ENCODE measurements around the gene CPSF3. TPM values are rescaled to one million over a fixed set of nuclear protein-coding genes. Genes with fewer than 3 reads are reported as not detected.

CPSF3 gene
- total RNA-seq, 1 experiment from 2014 or later, result 68.5 TPM

DNA sequence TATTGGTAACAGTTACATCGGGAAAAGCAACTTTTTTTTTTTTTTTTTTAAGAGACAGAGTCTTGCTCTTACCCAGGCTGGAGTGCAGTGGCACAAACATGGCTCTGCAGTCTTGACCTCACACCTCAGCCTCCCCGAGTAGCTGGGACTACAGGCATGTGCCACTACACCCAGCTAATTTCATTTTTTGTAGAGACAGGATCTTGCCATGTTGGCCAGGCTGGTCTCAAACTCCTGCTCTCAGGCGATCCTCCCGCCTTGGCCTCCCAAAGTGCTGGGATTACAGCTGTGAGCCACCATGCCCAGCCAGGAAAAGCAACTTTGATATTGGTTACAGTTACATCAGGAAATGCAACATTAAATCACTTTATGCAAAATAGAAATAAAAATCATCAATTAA, 4.7 kb upstream of the CPSF3 start:
- Histone ChIP-seq H3K9me2 (ENCODE audit: insufficient read depth) (no peaks in the 10 kb centered on the region), H3K36me3 (ENCODE audit: control insufficient read depth in 1 of 2, insufficient read depth in 2 of 2, low read length in 2 of 2) (peaks cover 0 to 2% of the 10 kb centered on the region in 2 experiments; a peak in 1 of 4 replicates), H4K20me1 (ENCODE audit: insufficient read depth) (no peaks in the 10 kb centered on the region), H3K9ac (ENCODE audit: low read length) (no peak overlapping the region), H3K4me1 (ENCODE audit: control insufficient read depth in 1 of 2, insufficient read depth in 2 of 2, low read length in 2 of 2) (peaks cover 5 to 11% of the 10 kb centered on the region in 2 experiments; a peak in 3 of 4 replicates), H3K4me2 (ENCODE audit: low read length) (no peak overlapping the region), H3K4me3 (replicated peaks in 1 of 2; ENCODE audit: low read depth in 1 of 2, low read length in 2 of 2) (no peak overlapping the region), H3K9me3 (ENCODE audit: control insufficient read depth in 1 of 2, insufficient read depth in 1 of 2, low read depth in 1 of 2, low read length in 2 of 2) (no peaks in the 10 kb centered on the region), H3K79me2 (ENCODE audit: insufficient read depth, low read length) (peaks cover 54% of the 10 kb centered on the region), H2AFZ (ENCODE audit: low read depth, low read length, poor library complexity, severe bottlenecking) (no peak overlapping the region), H3K27ac (ENCODE audit: low read depth, low read length) (no peak overlapping the region), H3K27me3 (ENCODE audit: insufficient read depth, low read length) (no peaks in the 10 kb centered on the region)
- RAD21 ChIA-PET (ENCODE audit: low non-redundant PET in 1 of 2, low total read pairs in 2 of 2, uncharacterized antibody in 2 of 2, unreplicated experiment in 2 of 2), result no interaction called here
- intact Hi-C loops (cut with micrococcal nuclease), result no loop called here
- TF ChIP-seq CEBPB (IDR thresholded peaks at IDR 0.05; ENCODE audit: low read depth) (no peak), CBX3 (IDR thresholded peaks at IDR 0.05; ENCODE audit: low read depth) (no peak), ELF1 (IDR thresholded peaks at IDR 0.05; ENCODE audit: borderline replicate concordance, low read depth) (no peak), JUND (IDR thresholded peaks at IDR 0.05) (no peak), EGR1 (IDR thresholded peaks at IDR 0.05; ENCODE audit: low read depth) (no peak), ZFX (IDR thresholded peaks at IDR 0.05) (no peak), EZH2 (IDR thresholded peaks at IDR 0.05) (no peak), TCF7L2 (IDR thresholded peaks at IDR 0.05; ENCODE audit: borderline replicate concordance, extremely low read depth, insufficient read depth, insufficient read length) (no peak), RAD21 (IDR thresholded peaks at IDR 0.05; ENCODE audit: low read depth) (no peak), ZNF274 (IDR thresholded peaks at IDR 0.05; ENCODE audit: low read depth, low read length) (no peak), SP1 (IDR thresholded peaks at IDR 0.05; ENCODE audit: low read depth) (no peak), EZH2phosphoT487 (IDR thresholded peaks at IDR 0.05; ENCODE audit: borderline replicate concordance) (no peak)
- TF ChIP-seq, protein P1, sequence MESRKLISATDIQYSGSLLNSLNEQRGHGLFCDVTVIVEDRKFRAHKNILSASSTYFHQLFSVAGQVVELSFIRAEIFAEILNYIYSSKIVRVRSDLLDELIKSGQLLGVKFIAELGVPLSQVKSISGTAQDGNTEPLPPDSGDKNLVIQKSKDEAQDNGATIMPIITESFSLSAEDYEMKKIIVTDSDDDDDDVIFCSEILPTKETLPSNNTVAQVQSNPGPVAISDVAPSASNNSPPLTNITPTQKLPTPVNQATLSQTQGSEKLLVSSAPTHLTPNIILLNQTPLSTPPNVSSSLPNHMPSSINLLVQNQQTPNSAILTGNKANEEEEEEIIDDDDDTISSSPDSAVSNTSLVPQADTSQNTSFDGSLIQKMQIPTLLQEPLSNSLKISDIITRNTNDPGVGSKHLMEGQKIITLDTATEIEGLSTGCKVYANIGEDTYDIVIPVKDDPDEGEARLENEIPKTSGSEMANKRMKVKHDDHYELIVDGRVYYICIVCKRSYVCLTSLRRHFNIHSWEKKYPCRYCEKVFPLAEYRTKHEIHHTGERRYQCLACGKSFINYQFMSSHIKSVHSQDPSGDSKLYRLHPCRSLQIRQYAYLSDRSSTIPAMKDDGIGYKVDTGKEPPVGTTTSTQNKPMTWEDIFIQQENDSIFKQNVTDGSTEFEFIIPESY (IDR thresholded peaks at IDR 0.05; ENCODE audit: extremely low read depth, insufficient replicate concordance, low read length), result no peak
- TF ChIP-seq, protein P2, sequence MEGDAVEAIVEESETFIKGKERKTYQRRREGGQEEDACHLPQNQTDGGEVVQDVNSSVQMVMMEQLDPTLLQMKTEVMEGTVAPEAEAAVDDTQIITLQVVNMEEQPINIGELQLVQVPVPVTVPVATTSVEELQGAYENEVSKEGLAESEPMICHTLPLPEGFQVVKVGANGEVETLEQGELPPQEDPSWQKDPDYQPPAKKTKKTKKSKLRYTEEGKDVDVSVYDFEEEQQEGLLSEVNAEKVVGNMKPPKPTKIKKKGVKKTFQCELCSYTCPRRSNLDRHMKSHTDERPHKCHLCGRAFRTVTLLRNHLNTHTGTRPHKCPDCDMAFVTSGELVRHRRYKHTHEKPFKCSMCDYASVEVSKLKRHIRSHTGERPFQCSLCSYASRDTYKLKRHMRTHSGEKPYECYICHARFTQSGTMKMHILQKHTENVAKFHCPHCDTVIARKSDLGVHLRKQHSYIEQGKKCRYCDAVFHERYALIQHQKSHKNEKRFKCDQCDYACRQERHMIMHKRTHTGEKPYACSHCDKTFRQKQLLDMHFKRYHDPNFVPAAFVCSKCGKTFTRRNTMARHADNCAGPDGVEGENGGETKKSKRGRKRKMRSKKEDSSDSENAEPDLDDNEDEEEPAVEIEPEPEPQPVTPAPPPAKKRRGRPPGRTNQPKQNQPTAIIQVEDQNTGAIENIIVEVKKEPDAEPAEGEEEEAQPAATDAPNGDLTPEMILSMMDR (IDR thresholded peaks at IDR 0.05 in 2 of 3, conservative IDR thresholded peaks at IDR 0.05 in 1 of 3; ENCODE audit: borderline replicate concordance in 1 of 3, insufficient read depth in 1 of 3, low read depth in 2 of 3, low read length in 2 of 3), result no peak
- no TSS peak for BruUV-seq (replicated peaks)
- DNase-seq (ENCODE audit: low read depth, low spot score) (no peak), ATAC-seq (no peak)
- POLR2A ChIA-PET, result no interaction called here
- CTCF ChIA-PET, result no interaction called here

Data from HCT116 (cell line).